OCI-LY7 (cell line): ENCODE measurements around the gene ALOXE3. TPM values are rescaled to one million over a fixed set of nuclear protein-coding genes. Genes with fewer than 3 reads are reported as not detected.

Source experiments
- BruUV-seq: library from RNA; stranded (reverse); fragments of 400-500 nt; replicated peaks from 2 replicates; lab custom pipeline; 2021; lab: Mats Ljungman, UMichigan
- CTCF ChIA-PET: fragments of 300-600 bp; sonication (Branson Sonifier 250); formaldehyde crosslinking; loops from one replicate; lab custom pipeline; 2022; ENCODE audit warnings: antibody characterized with exemption; ENCODE audit not compliant: unreplicated experiment; lab: Charles Lee
- POLR2A ChIA-PET: fragments of 300-600 bp; sonication (Branson Sonifier 250); formaldehyde crosslinking; loops from one replicate; lab custom pipeline; 2022; ENCODE audit warnings: antibody characterized with exemption; lab: Charles Lee
- DNase-seq: peaks from one replicate; pipeline ENCODE4 v3.0.0-alpha.2; 2015; ENCODE audit warnings: low spot score
- H2AFZ ChIP-seq: fragments of 200-600 bp; sonication (generic), shearing (Covaris generic); 2 replicates; pipeline ENCODE4 v1.6.1; 2014; ENCODE audit warnings: mild to moderate bottlenecking, antibody characterized with exemption, low read length, moderate library complexity
- H3K27ac ChIP-seq: fragments of 200-600 bp; sonication (generic); 2 replicates; pipeline ENCODE4 v1.5.1; 2014; ENCODE audit warnings: mixed run types, low read depth, mild to moderate bottlenecking, moderate library complexity, low read length, inconsistent platforms; ENCODE audit not compliant: poor library complexity, severe bottlenecking
- H3K36me3 ChIP-seq: fragments of 200-600 bp; sonication (generic); 2 replicates; pipeline ENCODE4 v1.6.1; 2014; ENCODE audit warnings: mild to moderate bottlenecking, antibody characterized with exemption, low read length, moderate library complexity, mixed read lengths; ENCODE audit not compliant: insufficient read depth
- H3K4me1 ChIP-seq: fragments of 200-600 bp; sonication (generic); 2 replicates; pipeline ENCODE4 v1.5.1; 2014; ENCODE audit warnings: mild to moderate bottlenecking, low read length; ENCODE audit not compliant: insufficient read depth, poor library complexity, severe bottlenecking
- H3K4me2 ChIP-seq: fragments of 200-600 bp; sonication (generic); 2 replicates; pipeline ENCODE4 v1.6.1; 2014; ENCODE audit warnings: mild to moderate bottlenecking, low read length
- H3K4me3 ChIP-seq: fragments of 200-600 bp; sonication (generic); 2 replicates; pipeline ENCODE4 v1.5.1; 2014; ENCODE audit warnings: mild to moderate bottlenecking, low read depth, low read length; ENCODE audit not compliant: poor library complexity, severe bottlenecking
- H3K79me2 ChIP-seq: fragments of 200-600 bp; sonication (generic); 2 replicates; pipeline ENCODE4 v1.6.1; 2016; ENCODE audit warnings: low read depth, mild to moderate bottlenecking, low read length, moderate library complexity, mixed read lengths; ENCODE audit not compliant: insufficient read depth
- H3K9me2 ChIP-seq: fragments of 200-600 bp; sonication (generic); 2 replicates; pipeline ENCODE4 v1.6.1; 2016; ENCODE audit warnings: mild to moderate bottlenecking, low read length, mixed read lengths; ENCODE audit not compliant: insufficient read depth
- H3K9me3 ChIP-seq: fragments of 200-600 bp; sonication (generic); 2 replicates; pipeline ENCODE4 v1.6.1; 2014; ENCODE audit warnings: mild to moderate bottlenecking, mixed run types, low read length, mixed read lengths
- H4K20me1 ChIP-seq: fragments of 200-600 bp; sonication (generic); 2 replicates; pipeline ENCODE4 v1.6.1; 2014; ENCODE audit warnings: mild to moderate bottlenecking, antibody characterized with exemption, low read length, moderate library complexity, mixed read lengths; ENCODE audit not compliant: insufficient read depth
- CTCF ChIP-seq: fragments of 200-600 bp; sonication (generic); conservative IDR thresholded peaks from 2 replicates; pipeline ENCODE4 v1.5.1; 2014; ENCODE audit warnings: mild to moderate bottlenecking, antibody characterized with exemption, low read length, moderate library complexity, mixed read lengths
- EZH2phosphoT487 ChIP-seq: fragments of 200-600 bp; sonication (generic); IDR thresholded peaks from 2 replicates; pipeline ENCODE4 v1.6.1; 2018; ENCODE audit warnings: low read depth, borderline replicate concordance, mild to moderate bottlenecking, mixed run types, antibody characterized with exemption, low read length, moderate library complexity, mixed read lengths
- intact Hi-C: fragments of 100-400 bp; cut with micrococcal nuclease; formaldehyde crosslinking; loops from one replicate; pipeline ENCODE4 v1.10.0; 2022; ENCODE audit not compliant: unreplicated experiment
- total RNA-seq, 2 experiments: library from RNA; depleted of rRNA in 1 of 2; stranded (reverse); fragments of >200 nt in 1 of 2; shearing (Covaris generic) in 1 of 2; gene quantifications; 2 replicates each; pipeline ENCODE4 v1.2.3, GENCODE V29; 2014 to 2022

ALOXE3 gene
- total RNA-seq, 2 experiments from 2014 or later = 0.10 TPM; not detected in 1

- POLR2A ChIA-PET = interaction anchor here (1.1 kb wide), 1 partner anchor 48 kb away, joined by 3 read pairs; no protein-coding TSS in a partner anchor
- Histone ChIP-seq H3K79me2 (no peaks in the 10 kb centered on the region), H3K4me3 (no peak overlapping the region), H3K36me3 (no peaks in the 10 kb centered on the region), H3K9me2 (no peaks in the 10 kb centered on the region), H3K27ac (no peak overlapping the region), H3K4me1 (peaks cover 3% of the 10 kb centered on the region), H3K4me2 (no peak overlapping the region), H3K9me3 (no peaks in the 10 kb centered on the region), H4K20me1 (no peaks in the 10 kb centered on the region), H2AFZ (no peak overlapping the region)
- DNase-seq = no peak
- intact Hi-C loops = no loop called here
- CTCF ChIA-PET = no interaction called here
- BruUV-seq = no TSS peak
- TF ChIP-seq EZH2phosphoT487 = no peak
- no peak for TF ChIP-seq CTCF
Measured at GRCh38 chr17:8068736-8069586, 49.4 kb downstream of the ALOXE3 start.

- no peak overlapping the region for H3K4me3 ChIP-seq
- no peak overlapping the region for H3K4me2 ChIP-seq
- no peaks in the 10 kb centered on the region for H3K9me3 ChIP-seq
- H3K27ac ChIP-seq = no peak overlapping the region
- no TSS peak for BruUV-seq
- H3K9me2 ChIP-seq = no peaks in the 10 kb centered on the region
- TF ChIP-seq CTCF (no peak), EZH2phosphoT487 (no peak)
- ChIA-PET POLR2A (no interaction called here), CTCF (no interaction called here)
- H3K79me2 ChIP-seq = no peaks in the 10 kb centered on the region
- H3K36me3 ChIP-seq = no peaks in the 10 kb centered on the region
- DNase-seq = no peak
- no peak overlapping the region for H2AFZ ChIP-seq
- intact Hi-C loops = no loop called here
- no peaks in the 10 kb centered on the region for H3K4me1 ChIP-seq
- H4K20me1 ChIP-seq = no peaks in the 10 kb centered on the region
Measured at GRCh38 chr17:8067806-8068205, 50.5 kb downstream of the ALOXE3 start.
